Mucosa of rectum (tissue), 2 donors: Measurements from ENCODE around the gene ORC1.

Source experiments
- H3K27ac ChIP-seq, 2 donors: one replicate each; pipeline ENCODE4 v1.7.0; 2013; ENCODE audit warnings: inconsistent platforms in 2 of 2, low read depth in 2 of 2, low read length in 2 of 2
- H3K27me3 ChIP-seq, 2 donors: one replicate each; pipeline ENCODE4 v1.7.0; 2013; ENCODE audit warnings: low read length in 2 of 2; ENCODE audit not compliant: control insufficient read depth in 2 of 2, insufficient read depth in 2 of 2
- H3K36me3 ChIP-seq, 2 donors: one replicate each; pipeline ENCODE4 v1.7.0; 2013; ENCODE audit warnings: low read length in 2 of 2; ENCODE audit not compliant: control insufficient read depth in 2 of 2, insufficient read depth in 2 of 2
- H3K4me1 ChIP-seq, 2 donors: one replicate each; pipeline ENCODE4 v1.7.0; 2013; ENCODE audit warnings: low read length in 2 of 2, mild to moderate bottlenecking in 1 of 2; ENCODE audit not compliant: control insufficient read depth in 2 of 2, insufficient read depth in 2 of 2
- H3K4me3 ChIP-seq, 2 donors: one replicate each; pipeline ENCODE4 v1.7.0; 2013; ENCODE audit warnings: low read length in 2 of 2
- H3K9ac ChIP-seq, 2 donors: one replicate each; pipeline ENCODE4 v1.7.0; 2013; ENCODE audit warnings: low read length in 2 of 2, low read depth in 1 of 2, mild to moderate bottlenecking in 1 of 2
- H3K9me3 ChIP-seq, 2 donors: one replicate each; pipeline ENCODE4 v1.7.0; 2013; ENCODE audit warnings: low read length in 2 of 2; ENCODE audit not compliant: control insufficient read depth in 2 of 2
- donor health status: healthy.
- donor health status: Normal muscosa, but diverticular disease.

Gene ORC1

GRCh38 chr1:52352690-52353089, 51.5 kb downstream of the ORC1 start:
- Histone ChIP-seq H3K36me3 (peaks cover 54 to 57% of the 10 kb centered on the region in 2 donors), H3K9ac (no peak overlapping the region), H3K9me3 (no peaks in the 10 kb centered on the region), H3K4me1 (no peaks in the 10 kb centered on the region), H3K4me3 (no peak overlapping the region), H3K27ac (no peak overlapping the region), H3K27me3 (no peaks in the 10 kb centered on the region)

GRCh38 chr1:52348704-52349300, 55.4 kb downstream of the ORC1 start:
- Histone ChIP-seq H3K4me1 (no peaks in the 10 kb centered on the region), H3K9ac (no peak overlapping the region), H3K27me3 (no peaks in the 10 kb centered on the region), H3K9me3 (no peaks in the 10 kb centered on the region), H3K27ac (no peak overlapping the region), H3K36me3 (peaks cover 18 to 21% of the 10 kb centered on the region in 2 donors), H3K4me3 (no peak overlapping the region)

- Histone ChIP-seq H3K27ac (no peak overlapping the region), H3K36me3 (peaks cover 5% of the 10 kb centered on the region in 2 donors), H3K4me1 (no peaks in the 10 kb centered on the region), H3K9ac (no peak overlapping the region), H3K27me3 (no peaks in the 10 kb centered on the region), H3K4me3 (no peak overlapping the region), H3K9me3 (no peaks in the 10 kb centered on the region)
These were observed 57.6 kb downstream of the ORC1 start for GRCh38 chr1:52346653-52347052.

GRCh38 chr1:52345252-52345651, 59.0 kb downstream of the ORC1 start:
- H3K4me1 ChIP-seq: no peaks in the 10 kb centered on the region
- H3K27me3 ChIP-seq: no peaks in the 10 kb centered on the region
- H3K4me3 ChIP-seq: no peak overlapping the region
- peaks cover 0 to 5% of the 10 kb centered on the region in 2 donors for H3K36me3 ChIP-seq
- no peaks in the 10 kb centered on the region for H3K9me3 ChIP-seq
- no peak overlapping the region for H3K9ac ChIP-seq
- H3K27ac ChIP-seq: no peak overlapping the region

- Histone ChIP-seq H3K36me3 (peaks cover 5 to 8% of the 10 kb centered on the region in 2 donors), H3K27ac (no peak overlapping the region), H3K27me3 (no peaks in the 10 kb centered on the region), H3K4me1 (no peaks in the 10 kb centered on the region), H3K9ac (no peak overlapping the region), H3K9me3 (no peaks in the 10 kb centered on the region), H3K4me3 (no peak overlapping the region)
These were observed 60.2 kb downstream of the ORC1 start for GRCh38 chr1:52343979-52344378.

DNA sequence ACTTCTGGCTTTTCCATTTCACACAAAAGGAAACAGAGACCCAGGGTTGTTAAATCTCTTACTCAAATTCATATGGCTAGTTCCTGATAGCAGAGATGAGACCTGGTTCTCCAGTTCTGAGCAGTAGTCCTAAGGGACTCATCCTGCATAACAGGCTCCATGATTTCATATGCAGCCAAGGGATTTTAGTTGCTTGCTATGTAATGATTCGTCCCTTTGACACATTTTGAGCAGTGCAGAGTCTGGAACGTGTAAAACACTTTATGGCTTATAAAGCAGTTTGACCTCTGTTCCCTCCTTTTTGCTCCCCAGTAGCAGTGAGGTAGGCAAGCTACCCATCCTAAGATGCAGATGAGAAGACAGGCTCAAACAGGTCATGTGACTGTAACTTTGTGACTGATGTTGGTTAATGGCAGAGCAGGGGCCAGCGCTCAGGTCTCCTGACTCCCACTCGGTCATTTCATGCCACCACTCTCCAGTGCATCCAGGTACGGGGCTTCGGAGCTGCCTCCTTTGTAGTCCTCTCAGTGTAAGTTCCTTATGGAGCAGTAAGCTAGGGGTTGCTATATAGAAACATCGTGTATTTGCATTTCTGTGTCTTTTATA, 62.5 kb downstream of the ORC1 start:
- H3K27ac ChIP-seq: no peak overlapping the region
- no peak overlapping the region for H3K9ac ChIP-seq
- H3K4me3 ChIP-seq: no peak overlapping the region
- no peaks in the 10 kb centered on the region for H3K9me3 ChIP-seq
- no peaks in the 10 kb centered on the region for H3K27me3 ChIP-seq
- H3K4me1 ChIP-seq: no peaks in the 10 kb centered on the region
- peaks cover 5 to 8% of the 10 kb centered on the region in 2 donors for H3K36me3 ChIP-seq

DNA sequence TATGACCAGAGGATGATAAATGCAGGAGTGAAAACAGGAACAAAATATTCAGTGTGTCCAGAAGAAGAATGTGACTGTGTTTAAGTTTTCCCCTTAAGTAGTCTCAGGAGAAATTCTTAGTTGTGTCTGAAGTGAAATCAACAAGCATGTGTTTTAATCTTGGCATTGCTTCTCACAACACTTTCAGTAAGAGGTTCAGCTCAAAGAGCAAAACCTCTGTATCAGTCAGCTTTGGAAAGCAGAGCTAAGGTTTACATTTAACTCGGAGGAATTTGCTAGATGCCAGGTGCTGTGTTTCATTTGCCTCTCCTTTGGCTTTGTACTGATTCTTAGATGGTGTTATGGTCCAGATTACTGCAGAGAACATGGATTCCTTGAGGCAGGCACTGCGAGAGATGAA, 66.8 kb downstream of the ORC1 start:
- H3K4me1 ChIP-seq: no peaks in the 10 kb centered on the region
- H3K36me3 ChIP-seq: peaks cover 8% of the 10 kb centered on the region in 2 donors
- no peaks in the 10 kb centered on the region for H3K27me3 ChIP-seq
- H3K9ac ChIP-seq: no peak overlapping the region
- H3K4me3 ChIP-seq: no peak overlapping the region
- no peak overlapping the region for H3K27ac ChIP-seq
- H3K9me3 ChIP-seq: no peaks in the 10 kb centered on the region

GRCh38 chr1:52334906-52335528, 69.2 kb downstream of the ORC1 start:
- H3K4me3 ChIP-seq: no peak overlapping the region
- H3K9ac ChIP-seq: no peak overlapping the region
- H3K36me3 ChIP-seq: peaks cover 7 to 8% of the 10 kb centered on the region in 2 donors
- H3K4me1 ChIP-seq: no peaks in the 10 kb centered on the region
- no peaks in the 10 kb centered on the region for H3K9me3 ChIP-seq
- no peaks in the 10 kb centered on the region for H3K27me3 ChIP-seq
- H3K27ac ChIP-seq: no peak overlapping the region

DNA sequence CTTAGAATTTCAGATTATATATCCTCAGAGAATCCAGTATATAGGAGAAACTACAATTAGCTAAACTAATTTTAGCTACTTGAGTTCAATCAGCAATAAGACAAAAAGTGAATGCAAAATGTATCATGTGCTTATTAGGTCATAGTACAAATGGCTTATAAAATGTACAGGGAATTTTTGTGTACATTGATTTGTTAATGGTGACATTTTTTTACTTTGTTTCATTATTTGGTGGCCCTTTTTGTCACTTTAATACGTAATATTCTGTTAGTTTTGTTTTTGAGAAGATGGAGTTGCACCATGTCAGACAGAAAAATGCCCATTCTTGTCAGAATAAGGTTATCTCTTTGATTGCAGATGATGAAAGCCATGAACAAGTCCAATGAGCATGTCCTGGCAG, 71.8 kb downstream of the ORC1 start:
- Histone ChIP-seq H3K9ac (no peak overlapping the region), H3K36me3 (peaks cover 0 to 8% of the 10 kb centered on the region in 2 donors), H3K27me3 (no peaks in the 10 kb centered on the region), H3K27ac (no peak overlapping the region), H3K9me3 (no peaks in the 10 kb centered on the region), H3K4me1 (no peaks in the 10 kb centered on the region), H3K4me3 (no peak overlapping the region)

- Histone ChIP-seq H3K9ac (no peak overlapping the region), H3K36me3 (no peaks in the 10 kb centered on the region), H3K4me3 (no peak overlapping the region), H3K27ac (no peak overlapping the region), H3K27me3 (no peaks in the 10 kb centered on the region), H3K4me1 (no peaks in the 10 kb centered on the region), H3K9me3 (no peaks in the 10 kb centered on the region)
These were observed 75.6 kb downstream of the ORC1 start for GRCh38 chr1:52328615-52329014.
